Breast epithelium (tissue), 3 donors: Measurements from ENCODE around the gene IKZF2.

ENCODE experiments used
- POLR2A ChIP-seq: fragments of 450-650 bp; IDR thresholded peaks from one replicate; pipeline ENCODE4 v1.6.1; 2016; ENCODE audit warnings: antibody characterized with exemption, mild to moderate bottlenecking, moderate library complexity
- TF ChIP-seq, protein P1 (sequence below), 3 donors: fragments of 450-650 bp; IDR thresholded peaks; one replicate each; pipeline ENCODE4 v1.5.1; 2016 to 2017; ENCODE audit warnings: antibody characterized with exemption in 3 of 3, mild to moderate bottlenecking in 3 of 3, moderate library complexity in 3 of 3

DNA sequence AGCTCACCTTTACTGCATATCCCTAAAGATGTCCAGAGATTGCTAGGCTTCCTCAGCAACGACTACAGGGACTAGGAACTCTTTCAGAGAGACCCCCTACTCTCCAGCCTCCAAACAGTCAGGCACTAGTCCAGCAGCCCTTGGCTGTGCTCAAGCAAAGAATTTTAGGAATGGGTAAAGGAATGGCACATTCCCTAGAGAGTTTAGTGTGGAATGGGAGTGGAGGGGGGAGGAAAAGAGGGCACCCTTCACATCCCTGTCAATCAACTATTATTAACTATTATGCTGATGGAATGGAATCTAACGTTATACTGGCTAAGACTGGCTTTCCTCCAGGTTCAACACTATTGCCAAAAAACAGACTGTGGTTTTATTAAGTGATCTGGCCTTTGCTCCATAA is 64.8 kb downstream of the IKZF2 start:
- TF ChIP-seq POLR2A: no peak
- TF ChIP-seq, protein P1, sequence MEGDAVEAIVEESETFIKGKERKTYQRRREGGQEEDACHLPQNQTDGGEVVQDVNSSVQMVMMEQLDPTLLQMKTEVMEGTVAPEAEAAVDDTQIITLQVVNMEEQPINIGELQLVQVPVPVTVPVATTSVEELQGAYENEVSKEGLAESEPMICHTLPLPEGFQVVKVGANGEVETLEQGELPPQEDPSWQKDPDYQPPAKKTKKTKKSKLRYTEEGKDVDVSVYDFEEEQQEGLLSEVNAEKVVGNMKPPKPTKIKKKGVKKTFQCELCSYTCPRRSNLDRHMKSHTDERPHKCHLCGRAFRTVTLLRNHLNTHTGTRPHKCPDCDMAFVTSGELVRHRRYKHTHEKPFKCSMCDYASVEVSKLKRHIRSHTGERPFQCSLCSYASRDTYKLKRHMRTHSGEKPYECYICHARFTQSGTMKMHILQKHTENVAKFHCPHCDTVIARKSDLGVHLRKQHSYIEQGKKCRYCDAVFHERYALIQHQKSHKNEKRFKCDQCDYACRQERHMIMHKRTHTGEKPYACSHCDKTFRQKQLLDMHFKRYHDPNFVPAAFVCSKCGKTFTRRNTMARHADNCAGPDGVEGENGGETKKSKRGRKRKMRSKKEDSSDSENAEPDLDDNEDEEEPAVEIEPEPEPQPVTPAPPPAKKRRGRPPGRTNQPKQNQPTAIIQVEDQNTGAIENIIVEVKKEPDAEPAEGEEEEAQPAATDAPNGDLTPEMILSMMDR (IDR thresholded peaks at IDR 0.05): no peak
